HG03139 (cell line): Measurements from ENCODE around the gene AFAP1L1.

Experiments used
- ATAC-seq: cut with Tn5 transposase; IDR thresholded peaks from one replicate; pipeline ENCODE4 v1.9.1; 2021; ENCODE audit not compliant: unreplicated experiment

Gene AFAP1L1

DNA sequence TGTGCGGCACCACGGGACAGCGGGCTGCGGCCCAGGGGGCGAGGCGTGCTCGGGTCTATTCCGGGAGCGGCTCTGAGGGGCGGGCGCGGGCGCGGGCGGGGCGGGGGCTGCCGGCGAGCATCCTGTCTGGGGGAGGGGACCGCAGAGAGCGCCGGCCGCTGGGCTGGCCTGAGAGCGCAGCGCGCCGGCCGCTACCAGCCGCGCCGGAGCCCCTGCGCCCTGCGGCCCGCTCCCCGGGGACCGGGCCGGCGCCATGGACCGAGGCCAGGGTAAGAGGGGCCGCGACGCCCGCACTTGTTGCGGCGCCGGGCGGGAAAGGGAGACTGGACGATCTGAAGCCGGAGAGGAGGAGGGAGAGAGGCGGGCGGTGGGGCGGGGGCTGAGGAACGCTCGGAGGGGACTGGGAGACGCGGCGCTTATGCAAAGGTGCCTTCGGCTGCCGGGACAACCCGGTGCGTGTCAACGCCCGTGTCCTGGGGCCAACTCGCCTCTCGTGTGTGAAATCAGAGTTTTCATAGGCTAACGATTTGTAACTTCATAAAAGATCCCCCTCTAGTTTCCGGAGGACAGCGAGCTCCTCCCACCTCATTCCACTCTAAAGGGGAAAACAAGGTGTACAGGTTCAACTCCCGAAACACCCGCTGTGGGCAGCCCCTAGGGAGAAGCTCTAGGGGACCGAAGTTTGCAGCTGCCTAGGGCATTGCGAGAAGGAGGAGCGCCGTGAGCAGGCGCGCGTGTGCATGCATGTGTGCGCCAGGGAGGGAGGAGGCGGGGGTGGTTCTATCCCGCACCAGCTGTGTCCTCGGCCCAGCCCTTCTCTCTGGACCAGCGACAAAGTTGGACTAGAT, at the start of gene AFAP1L1:
AFAP1L1 (plus strand) TSS at position 144 of the 848 bp plus-strand sequence; CDS start at position 254, 110 bp downstream.
- ATAC-seq, result no peak

- ATAC-seq, result no peak
Measured at GRCh38 chr5:149223081-149223848, 48.4 kb upstream of the AFAP1L1 start.

DNA sequence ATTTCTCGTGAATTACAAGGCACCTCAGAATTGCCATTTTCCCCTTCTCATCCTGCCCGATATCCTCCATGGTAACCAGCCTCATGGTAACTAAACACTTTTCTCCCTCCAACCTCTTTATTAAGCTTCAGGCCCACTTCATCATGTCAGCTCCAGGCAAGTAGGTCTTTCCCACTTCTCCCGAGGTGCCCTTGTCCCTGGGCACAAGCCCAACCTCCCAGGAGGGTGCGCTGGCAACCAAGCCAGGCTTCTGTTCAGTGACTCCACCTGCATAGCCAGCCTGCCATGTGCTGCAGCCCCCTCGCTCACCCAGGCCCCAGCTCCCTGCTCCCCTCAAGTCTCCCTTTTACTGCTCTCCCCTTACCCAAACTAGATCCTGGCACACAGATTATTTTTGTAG, 47.4 kb upstream of the AFAP1L1 start:
- no peak for ATAC-seq

- ATAC-seq, result no peak
Measured at GRCh38 chr5:149227168-149227826, 44.4 kb upstream of the AFAP1L1 start.

DNA sequence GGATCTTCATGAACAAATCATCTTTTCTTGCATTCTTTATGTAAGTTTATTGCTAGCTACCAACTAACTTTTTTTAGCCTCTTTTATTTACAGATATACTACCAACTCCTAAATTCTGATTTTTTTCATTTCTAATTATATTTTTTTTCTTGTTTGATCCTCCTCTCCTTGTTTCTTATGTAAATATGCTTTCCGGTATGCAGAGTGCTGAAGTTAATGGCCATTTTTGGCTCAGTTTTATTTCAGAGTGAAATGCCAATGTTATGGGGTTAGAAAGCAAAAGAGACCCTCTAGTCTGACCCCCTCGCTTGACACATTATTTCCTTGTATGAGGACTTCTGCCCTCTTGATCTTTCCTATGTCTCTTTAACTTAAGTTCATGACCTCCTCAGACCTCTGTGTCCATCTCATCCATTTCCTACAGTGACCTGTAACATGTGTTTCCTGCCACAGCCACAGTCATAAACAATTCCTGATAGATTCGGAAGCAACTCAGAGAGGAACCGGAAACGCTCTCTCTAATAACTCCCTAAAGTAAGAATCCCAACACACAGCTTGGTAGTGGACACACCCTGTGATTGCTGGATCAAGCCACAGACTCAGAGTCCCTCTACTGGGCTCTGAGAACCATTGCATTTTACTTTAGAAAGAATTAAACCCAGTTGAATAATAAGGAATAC, 42.9 kb upstream of the AFAP1L1 start:
- ATAC-seq, result no peak

DNA sequence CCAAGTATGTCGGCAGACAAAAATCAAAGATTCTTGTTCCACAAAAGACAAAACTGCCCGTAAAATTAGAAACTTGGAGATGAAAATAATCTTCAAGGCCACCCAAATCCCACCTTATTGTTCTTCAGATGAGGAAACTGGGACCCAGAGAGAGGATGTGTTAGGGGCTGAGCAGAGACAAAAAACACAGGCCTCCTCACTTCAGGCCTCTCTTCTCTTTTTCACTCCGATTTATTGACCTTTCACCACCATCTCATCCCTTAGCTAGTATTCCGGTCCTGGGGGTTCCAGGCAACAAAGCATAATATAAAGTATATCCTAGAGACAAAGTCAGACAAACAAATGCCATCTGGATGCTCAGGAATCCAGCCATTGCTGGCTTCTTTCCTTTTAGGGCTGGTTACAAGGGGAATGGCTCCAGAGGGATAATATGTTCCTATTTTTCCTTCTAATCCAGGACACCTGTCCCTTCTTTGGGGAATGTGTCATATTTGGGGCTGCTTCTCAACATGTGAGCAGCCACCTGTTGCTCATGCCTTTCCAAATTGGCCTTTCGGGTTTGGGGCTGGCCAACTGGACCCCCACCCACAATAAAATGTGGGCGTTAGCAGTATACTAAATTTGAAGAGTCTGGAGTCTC, 42.2 kb upstream of the AFAP1L1 start:
- no peak for ATAC-seq

DNA sequence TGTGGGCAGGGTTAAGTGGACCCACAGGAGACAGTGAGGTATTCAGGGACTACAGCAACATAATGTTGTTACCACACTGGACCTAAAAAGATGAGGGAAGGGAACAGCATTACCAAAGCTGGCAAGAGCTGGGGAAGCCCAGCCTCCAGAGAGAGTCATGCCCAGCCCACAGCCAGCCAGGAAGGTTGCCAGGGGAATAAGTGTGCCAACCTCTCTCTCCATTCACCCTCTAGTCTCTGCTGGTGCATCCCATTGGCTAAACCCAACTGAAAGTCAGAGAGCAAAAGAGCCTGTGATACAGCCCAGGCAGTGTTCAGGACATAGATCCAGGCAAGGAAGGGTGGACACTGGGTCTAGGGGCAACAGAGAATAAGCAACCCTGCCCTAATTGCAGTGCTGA, 35.8 kb upstream of the AFAP1L1 start:
- no peak for ATAC-seq

- no peak for ATAC-seq
Measured at GRCh38 chr5:149237662-149238061, 34.0 kb upstream of the AFAP1L1 start.

- ATAC-seq, result no peak
Measured at GRCh38 chr5:149238540-149238939, 33.1 kb upstream of the AFAP1L1 start.

GRCh38 chr5:149239917-149240316, 31.7 kb upstream of the AFAP1L1 start:
- ATAC-seq, result no peak

DNA sequence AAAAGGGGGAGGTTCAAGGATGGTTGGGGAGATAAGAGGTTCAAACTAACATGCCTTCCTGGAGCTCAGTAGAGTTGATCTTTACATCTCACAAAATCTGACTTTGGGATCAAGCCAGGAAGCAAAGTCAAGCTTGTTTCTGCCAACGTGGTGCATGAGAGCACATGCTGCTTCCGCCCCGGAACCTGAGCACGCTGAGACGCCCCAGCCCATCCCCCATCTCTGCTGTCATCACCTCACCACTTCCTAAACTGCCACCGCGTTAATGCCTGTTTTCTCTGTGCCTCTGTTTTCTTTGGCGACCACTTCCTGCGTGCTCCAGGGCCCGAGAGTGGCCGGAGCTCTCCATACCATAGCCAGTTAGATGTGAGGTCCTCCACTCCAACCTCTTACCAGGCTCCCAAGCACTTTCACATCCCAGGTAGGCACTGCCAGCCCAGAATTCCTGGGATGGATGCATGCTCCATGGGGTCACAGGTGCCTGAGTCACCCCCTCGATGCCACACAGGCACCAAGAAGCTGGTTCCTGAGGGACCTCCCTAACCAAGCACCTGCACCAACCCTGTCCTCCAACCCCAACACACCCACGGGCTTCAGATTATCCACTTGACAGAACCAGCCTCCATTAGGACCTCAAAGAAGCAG, 31.2 kb upstream of the AFAP1L1 start:
- peak; percentile 84 for ATAC-seq

DNA sequence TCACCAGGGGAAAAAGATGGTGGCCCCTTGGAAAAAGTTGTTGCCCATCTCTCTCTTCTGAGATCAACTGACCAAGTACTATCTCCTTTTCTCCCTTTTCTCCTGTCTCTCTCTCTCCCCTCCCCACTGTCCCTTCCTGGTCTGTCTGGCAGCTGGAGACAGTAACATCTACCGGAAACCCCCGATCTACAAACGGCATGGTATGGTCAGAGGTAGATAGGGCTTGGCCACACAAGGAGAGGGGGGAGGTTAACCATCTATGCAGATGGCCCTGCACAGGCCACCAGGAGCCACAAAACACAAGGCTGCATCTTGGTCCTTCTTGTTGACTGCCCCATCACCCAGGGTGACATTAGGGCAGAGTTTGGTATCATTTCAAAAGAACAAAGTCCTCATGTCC, 29.3 kb upstream of the AFAP1L1 start:
- no peak for ATAC-seq

DNA sequence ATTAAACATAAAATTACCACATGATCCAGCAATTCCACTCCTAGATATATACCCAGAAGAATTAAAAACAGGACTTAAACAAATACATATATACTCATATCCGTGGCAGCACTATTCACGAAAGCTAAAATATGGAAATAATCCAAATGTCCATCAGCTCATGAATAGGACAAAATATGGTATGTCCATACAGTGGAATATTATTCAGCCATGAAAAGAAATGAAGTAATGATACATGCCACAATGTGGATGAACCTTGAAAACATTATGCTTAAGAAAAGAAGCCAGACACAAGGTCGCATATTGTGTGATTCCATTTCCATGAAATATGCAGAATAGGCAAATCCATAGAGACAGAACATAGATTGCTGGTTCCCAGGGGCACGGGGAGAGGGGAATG, 24.8 kb upstream of the AFAP1L1 start:
- no peak for ATAC-seq

DNA sequence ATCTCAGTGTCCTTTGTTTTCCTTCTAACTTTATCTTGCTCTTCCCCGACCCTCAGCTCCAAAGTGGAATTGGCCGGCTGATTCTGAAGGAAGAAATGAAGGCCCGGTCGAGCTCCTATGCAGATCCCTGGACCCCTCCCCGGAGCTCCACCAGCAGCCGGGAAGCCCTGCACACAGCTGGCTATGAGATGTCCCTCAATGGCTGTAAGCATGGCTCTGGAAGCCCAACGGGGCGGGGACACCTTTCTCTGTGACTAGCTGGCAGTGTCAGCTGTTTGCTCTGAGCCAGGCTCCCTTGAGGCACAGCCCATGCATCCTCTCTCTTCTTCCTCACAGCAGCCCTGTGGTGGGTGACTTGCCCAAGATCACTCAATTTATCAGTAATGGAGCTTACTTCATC, 23.9 kb upstream of the AFAP1L1 start:
- no peak for ATAC-seq

GRCh38 chr5:149251546-149251945, 20.1 kb upstream of the AFAP1L1 start:
- ATAC-seq, result no peak

DNA sequence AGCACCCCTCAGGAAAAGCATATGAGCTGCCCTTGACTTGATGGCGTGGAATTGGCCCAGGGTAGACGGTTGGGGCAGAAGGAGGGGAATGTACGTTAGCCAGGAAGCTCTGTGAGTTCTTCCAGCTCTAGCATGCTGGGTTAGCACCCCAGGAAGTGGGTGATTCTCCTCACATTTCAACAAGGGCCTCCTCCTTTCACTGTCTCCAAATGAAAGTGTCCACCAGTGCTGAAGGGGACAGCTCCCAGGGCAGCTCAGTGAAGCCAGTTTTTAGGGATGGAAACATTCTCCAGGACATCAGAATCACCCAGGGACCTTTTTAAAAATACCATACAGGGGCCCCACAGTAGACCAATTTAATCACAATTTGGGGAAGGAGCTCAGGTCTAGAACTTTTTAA, 17.2 kb upstream of the AFAP1L1 start:
- no peak for ATAC-seq

DNA sequence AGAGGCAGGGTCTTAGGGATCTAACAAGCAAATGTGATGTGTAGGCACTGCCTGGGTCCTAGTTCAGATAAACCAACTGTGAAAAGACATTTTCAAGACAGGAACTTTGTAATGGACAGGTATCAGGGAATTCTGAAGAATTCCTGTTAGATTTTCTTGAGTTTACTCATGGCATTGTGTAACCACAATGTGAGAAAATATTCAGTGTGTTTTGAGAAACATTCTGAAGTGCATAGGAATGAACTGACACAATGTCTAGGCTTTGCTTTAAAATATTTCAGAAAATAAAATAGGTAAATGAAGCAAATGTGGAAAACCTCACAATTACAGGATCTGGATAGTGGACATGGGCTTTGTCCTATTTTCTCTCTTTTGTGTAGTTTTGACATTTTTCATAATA, 15.2 kb upstream of the AFAP1L1 start:
- ATAC-seq, result no peak

DNA sequence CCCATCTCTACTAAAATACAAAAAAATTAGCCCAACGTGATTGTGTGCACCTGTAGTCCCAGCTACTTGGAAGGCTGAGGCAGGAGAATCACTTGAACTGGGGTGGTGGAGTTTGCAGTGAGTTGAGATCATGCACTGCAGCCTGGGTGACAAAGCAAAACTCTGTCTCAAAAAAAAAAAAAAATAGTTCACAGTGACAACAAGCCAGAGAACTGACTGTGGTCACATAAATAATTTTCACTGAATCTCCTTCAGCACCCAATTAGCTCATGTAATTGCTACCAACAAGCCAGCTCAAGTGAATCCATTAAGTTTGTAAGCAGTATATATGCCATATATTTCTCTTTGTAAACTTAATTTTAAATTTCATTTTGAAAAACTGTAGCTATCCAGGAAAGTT, 14.5 kb upstream of the AFAP1L1 start:
- ATAC-seq, result no peak

GRCh38 chr5:149257889-149258705, 13.6 kb upstream of the AFAP1L1 start:
- ATAC-seq, result no peak
